ENCODE measurements around the gene GBF1. TPM values are rescaled to one million over a fixed set of nuclear protein-coding genes. Genes with fewer than 3 reads are reported as not detected.

Gene GBF1
- total RNA-seq, 4 donors from 2014 or later: 73.4 to 98.5 (median 95.8) TPM

GRCh38 chr10:102241444-102242117, 3.8 kb upstream of the GBF1 start, which contains the start of gene PITX3:
TSS of gene PITX3 (minus strand) at chr10:102241512. CDS start at chr10:102232080, 9,432 bp downstream.
- H3K4me3 ChIP-seq: peak within 1 kb of the TSS; percentile 24 to 58 (median 53)
- H3K27me3 ChIP-seq: peaks cover 0 to 7% of the 10 kb centered on the region in 2 donors
- peaks cover 0 to 31% (median 16%) of the 10 kb centered on the region in 4 donors for H3K4me1 ChIP-seq
- H3K27ac ChIP-seq: peak within 1 kb of the TSS in 1 of 4 donors; percentile 31
- no peaks in the 10 kb centered on the region for H3K9me3 ChIP-seq
- no peak for TF ChIP-seq CTCF (IDR thresholded peaks at IDR 0.05)
- TF ChIP-seq POLR2A (IDR thresholded peaks at IDR 0.05): no peak
- no peaks in the 10 kb centered on the region for H3K36me3 ChIP-seq
- peak; percentile 80 to 95 (median 94) for DNase-seq

GRCh38 chr10:102242118-102242485, 3.2 kb upstream of the GBF1 start:
- Histone ChIP-seq H3K27me3 (peaks cover 0 to 7% of the 10 kb centered on the region in 2 donors), H3K4me1 (peaks cover 0 to 36% (median 20%) of the 10 kb centered on the region in 4 donors), H3K27ac (no peak overlapping the region), H3K9me3 (no peaks in the 10 kb centered on the region), H3K36me3 (no peaks in the 10 kb centered on the region), H3K4me3 (peak overlapping the region; percentile 24 to 58 (median 53))
- no peak for DNase-seq
- TF ChIP-seq POLR2A (IDR thresholded peaks at IDR 0.05) (no peak), CTCF (IDR thresholded peaks at IDR 0.05) (no peak)

GRCh38 chr10:102243309-102243708, 2.0 kb upstream of the GBF1 start:
- Histone ChIP-seq H3K4me1 (peaks cover 0 to 49% (median 25%) of the 10 kb centered on the region in 4 donors), H3K27ac (no peak overlapping the region), H3K9me3 (no peaks in the 10 kb centered on the region), H3K4me3 (no peak overlapping the region), H3K36me3 (no peaks in the 10 kb centered on the region), H3K27me3 (peaks cover 0 to 7% of the 10 kb centered on the region in 2 donors)
- TF ChIP-seq POLR2A (IDR thresholded peaks at IDR 0.05) (no peak), CTCF (IDR thresholded peaks at IDR 0.05) (no peak)
- no peak for DNase-seq

GRCh38 chr10:102245932-102246251, 560 bp downstream of the GBF1 start:
- peak overlapping the region; percentile 67 to 87 (median 80) for H3K4me3 ChIP-seq
- DNase-seq: no peak
- H3K27ac ChIP-seq: peak overlapping the region; percentile 82 to 92 (median 88)
- no peaks in the 10 kb centered on the region for H3K36me3 ChIP-seq
- H3K9me3 ChIP-seq: no peaks in the 10 kb centered on the region
- H3K27me3 ChIP-seq: no peaks in the 10 kb centered on the region
- TF ChIP-seq CTCF (IDR thresholded peaks at IDR 0.05): no peak
- H3K4me1 ChIP-seq: peaks cover 4 to 66% (median 26%) of the 10 kb centered on the region in 4 donors

- TF ChIP-seq CTCF (IDR thresholded peaks at IDR 0.05) (no peak), POLR2A (IDR thresholded peaks at IDR 0.05) (no peak)
- Histone ChIP-seq H3K27ac (peak overlapping the region; percentile 82 to 92 (median 88)), H3K36me3 (no peaks in the 10 kb centered on the region), H3K4me3 (peak overlapping the region; percentile 67 to 87 (median 80)), H3K9me3 (no peaks in the 10 kb centered on the region), H3K4me1 (peaks cover 4 to 63% (median 22%) of the 10 kb centered on the region in 4 donors), H3K27me3 (no peaks in the 10 kb centered on the region)
- DNase-seq: no peak
Measured at GRCh38 chr10:102246261-102246660, 929 bp downstream of the GBF1 start.

Measured in Peyer's patch (tissue), 4 donors.